Ishikawa (cell line): ENCODE results near the gene C5.

ENCODE experiments used
- CEBPB ChIP-seq: IDR thresholded peaks from 2 replicates; pipeline ENCODE4 v1.6.1; 2012
- CREB1 ChIP-seq: IDR thresholded peaks from 2 replicates; pipeline ENCODE4 v1.6.1; 2012; ENCODE audit warnings: low read depth
- EGR1 ChIP-seq: IDR thresholded peaks from 2 replicates; pipeline ENCODE4 v1.6.1; 2012
- EP300 ChIP-seq: IDR thresholded peaks from 2 replicates; pipeline ENCODE4 v1.6.1; 2012; ENCODE audit warnings: borderline replicate concordance
- FOXM1 ChIP-seq: IDR thresholded peaks from 2 replicates; pipeline ENCODE4 v1.6.1; 2012; ENCODE audit warnings: low read depth, borderline replicate concordance
- NFIC ChIP-seq: IDR thresholded peaks from 2 replicates; pipeline ENCODE4 v1.6.1; 2012
- RAD21 ChIP-seq: IDR thresholded peaks from 2 replicates; pipeline ENCODE4 v1.6.1; 2012; ENCODE audit warnings: low read depth
- TAF1 ChIP-seq: IDR thresholded peaks from 2 replicates; pipeline ENCODE4 v1.6.1; 2012; ENCODE audit warnings: low read depth, mild to moderate bottlenecking
- TCF12 ChIP-seq: IDR thresholded peaks from 2 replicates; pipeline ENCODE4 v1.6.1; 2012; ENCODE audit warnings: low read depth
- TEAD4 ChIP-seq: IDR thresholded peaks from 2 replicates; pipeline ENCODE4 v1.6.1; 2012
- YY1 ChIP-seq: IDR thresholded peaks from 2 replicates; pipeline ENCODE4 v1.6.1; 2012; ENCODE audit warnings: low read depth
- ZBTB7A ChIP-seq: IDR thresholded peaks from 2 replicates; pipeline ENCODE4 v1.6.1; 2012; ENCODE audit warnings: low read depth
- TF ChIP-seq, protein P1 (sequence below): IDR thresholded peaks from 2 replicates; pipeline ENCODE4 v1.6.1; 2012
- TF ChIP-seq, protein P2 (sequence below): IDR thresholded peaks from 2 replicates; pipeline ENCODE4 v1.6.1; 2012
- TF ChIP-seq, protein P3 (sequence below): IDR thresholded peaks from 2 replicates; pipeline ENCODE4 v1.6.1; 2012; ENCODE audit warnings: low read depth, mild to moderate bottlenecking

C5 gene

DNA sequence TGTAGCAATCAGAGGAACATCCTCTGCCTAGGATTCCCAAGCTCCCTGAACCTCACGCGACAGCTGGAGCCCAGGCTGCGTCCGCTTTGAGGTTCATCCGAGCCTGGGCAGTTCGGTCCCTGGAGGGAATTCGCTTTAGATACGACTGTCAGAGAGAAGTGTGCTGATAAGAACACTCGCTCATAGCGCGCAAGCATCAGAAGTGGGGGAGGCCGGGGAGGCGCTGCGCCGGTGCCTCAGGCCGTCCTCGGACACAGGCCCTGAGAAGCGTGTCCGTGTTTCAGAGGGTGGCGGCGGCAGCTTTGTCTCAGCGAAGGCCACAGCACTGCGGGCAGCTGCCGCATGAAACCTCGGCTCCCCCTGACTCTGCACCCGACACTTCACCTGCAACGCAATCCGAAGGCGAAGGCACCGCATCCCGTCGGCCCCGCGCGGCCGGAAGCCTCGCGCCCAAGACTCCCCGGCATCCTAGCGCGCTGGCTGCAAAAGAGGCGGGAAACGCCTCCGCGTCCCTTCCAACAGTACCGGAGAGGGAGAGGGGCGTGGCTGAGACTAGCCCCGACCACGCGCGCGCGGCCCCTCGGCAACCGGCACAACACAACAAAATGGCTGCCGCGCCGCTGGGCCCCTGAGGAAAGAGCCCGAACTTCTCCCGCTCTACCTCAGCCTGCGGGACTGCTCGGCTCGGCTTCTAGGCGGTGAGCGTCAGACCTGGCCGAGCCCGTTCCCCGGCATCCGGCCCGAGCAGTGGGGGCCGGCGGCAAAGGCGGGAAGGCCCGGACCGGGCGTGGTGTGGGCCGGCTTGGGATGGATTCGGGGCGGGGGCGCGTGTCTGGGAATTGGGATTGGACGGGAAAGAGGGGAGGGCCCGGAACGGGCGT lies 24.5 kb upstream of the C5 start, which contains the start of gene CNTRL:
Gene CNTRL (plus strand): TSS at position 586 of the 881 bp plus-strand sequence. CDS start 13,372 bp downstream, outside the sequence.
- TF ChIP-seq CEBPB (no peak), YY1 (peak; percentile 93), NFIC (0 out of 2 replicates have a peak, but pooled peaks have one; percentile 15), FOXM1 (peak; percentile 36; the same call in 1 of the 2 replicates), RAD21 (no peak), TCF12 (peak; percentile 66), TAF1 (peak; percentile 68), EP300 (no peak), CREB1 (no peak), ZBTB7A (peak; percentile 53; the same call in 1 of the 2 replicates), TEAD4 (peak; percentile 26; the same call in 1 of the 2 replicates), EGR1 (peak; percentile 85)
- TF ChIP-seq, protein P1, sequence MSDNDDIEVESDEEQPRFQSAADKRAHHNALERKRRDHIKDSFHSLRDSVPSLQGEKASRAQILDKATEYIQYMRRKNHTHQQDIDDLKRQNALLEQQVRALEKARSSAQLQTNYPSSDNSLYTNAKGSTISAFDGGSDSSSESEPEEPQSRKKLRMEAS, result peak; percentile 100
- TF ChIP-seq, protein P2, sequence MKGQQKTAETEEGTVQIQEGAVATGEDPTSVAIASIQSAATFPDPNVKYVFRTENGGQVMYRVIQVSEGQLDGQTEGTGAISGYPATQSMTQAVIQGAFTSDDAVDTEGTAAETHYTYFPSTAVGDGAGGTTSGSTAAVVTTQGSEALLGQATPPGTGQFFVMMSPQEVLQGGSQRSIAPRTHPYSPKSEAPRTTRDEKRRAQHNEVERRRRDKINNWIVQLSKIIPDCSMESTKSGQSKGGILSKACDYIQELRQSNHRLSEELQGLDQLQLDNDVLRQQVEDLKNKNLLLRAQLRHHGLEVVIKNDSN, result peak; percentile 48
- TF ChIP-seq, protein P3, sequence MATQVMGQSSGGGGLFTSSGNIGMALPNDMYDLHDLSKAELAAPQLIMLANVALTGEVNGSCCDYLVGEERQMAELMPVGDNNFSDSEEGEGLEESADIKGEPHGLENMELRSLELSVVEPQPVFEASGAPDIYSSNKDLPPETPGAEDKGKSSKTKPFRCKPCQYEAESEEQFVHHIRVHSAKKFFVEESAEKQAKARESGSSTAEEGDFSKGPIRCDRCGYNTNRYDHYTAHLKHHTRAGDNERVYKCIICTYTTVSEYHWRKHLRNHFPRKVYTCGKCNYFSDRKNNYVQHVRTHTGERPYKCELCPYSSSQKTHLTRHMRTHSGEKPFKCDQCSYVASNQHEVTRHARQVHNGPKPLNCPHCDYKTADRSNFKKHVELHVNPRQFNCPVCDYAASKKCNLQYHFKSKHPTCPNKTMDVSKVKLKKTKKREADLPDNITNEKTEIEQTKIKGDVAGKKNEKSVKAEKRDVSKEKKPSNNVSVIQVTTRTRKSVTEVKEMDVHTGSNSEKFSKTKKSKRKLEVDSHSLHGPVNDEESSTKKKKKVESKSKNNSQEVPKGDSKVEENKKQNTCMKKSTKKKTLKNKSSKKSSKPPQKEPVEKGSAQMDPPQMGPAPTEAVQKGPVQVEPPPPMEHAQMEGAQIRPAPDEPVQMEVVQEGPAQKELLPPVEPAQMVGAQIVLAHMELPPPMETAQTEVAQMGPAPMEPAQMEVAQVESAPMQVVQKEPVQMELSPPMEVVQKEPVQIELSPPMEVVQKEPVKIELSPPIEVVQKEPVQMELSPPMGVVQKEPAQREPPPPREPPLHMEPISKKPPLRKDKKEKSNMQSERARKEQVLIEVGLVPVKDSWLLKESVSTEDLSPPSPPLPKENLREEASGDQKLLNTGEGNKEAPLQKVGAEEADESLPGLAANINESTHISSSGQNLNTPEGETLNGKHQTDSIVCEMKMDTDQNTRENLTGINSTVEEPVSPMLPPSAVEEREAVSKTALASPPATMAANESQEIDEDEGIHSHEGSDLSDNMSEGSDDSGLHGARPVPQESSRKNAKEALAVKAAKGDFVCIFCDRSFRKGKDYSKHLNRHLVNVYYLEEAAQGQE, result no peak

DNA sequence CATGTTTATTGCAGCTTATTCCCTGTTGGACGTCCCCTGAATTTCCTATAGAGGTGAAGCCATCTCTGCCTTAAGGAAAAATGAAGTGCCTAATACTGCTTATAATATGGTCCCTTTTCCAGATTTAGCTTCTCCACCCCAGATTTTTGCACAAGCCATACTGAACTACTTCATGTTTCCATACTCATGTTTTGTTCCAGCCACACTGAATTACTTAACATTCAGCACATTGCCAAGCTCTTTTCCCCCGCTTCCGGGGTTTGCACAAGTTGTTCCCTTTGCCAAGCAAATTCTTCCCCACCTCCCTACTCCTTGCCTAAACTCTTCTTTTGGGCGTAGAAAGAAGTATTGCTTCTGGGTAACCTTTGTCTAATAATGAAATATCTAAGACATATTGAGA lies 23.0 kb upstream of the C5 start:
- TF ChIP-seq CEBPB (no peak), NFIC (no peak), YY1 (no peak)

DNA sequence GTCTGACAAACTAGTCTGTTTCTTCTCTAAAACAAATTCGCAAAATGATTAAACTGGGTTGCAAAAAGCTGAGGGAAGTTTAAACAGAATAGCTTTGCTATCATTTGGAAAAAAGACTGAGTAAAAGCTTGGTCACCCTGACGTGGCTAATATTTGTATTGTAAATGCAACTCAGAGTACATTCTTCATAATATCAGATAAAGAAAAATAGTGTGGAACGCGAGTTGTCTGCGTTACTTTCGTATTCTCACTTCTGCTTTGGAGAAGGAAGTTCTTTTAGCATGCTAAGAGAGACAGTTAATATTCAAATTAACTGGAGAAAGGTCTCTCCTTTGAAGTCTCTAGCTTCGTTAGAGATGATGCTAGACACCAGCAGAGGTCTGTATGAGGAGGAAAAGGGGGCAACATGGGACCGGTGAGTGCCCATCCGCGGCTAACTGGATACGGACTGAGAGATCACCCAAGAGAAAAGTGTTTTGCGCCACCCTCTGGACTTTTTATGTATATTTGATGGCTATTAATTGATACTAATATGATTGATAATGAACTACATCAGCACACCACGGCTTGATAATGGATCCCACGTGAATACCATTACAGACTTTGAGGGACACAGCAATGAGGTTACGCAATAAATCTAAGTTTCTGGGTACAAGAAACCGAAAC lies 21.8 kb upstream of the C5 start:
- no peak for TF ChIP-seq ZBTB7A
- no peak for TF ChIP-seq NFIC
- TF ChIP-seq, protein P3, result no peak
- peak; percentile 42; the same call in 1 of the 2 replicates for TF ChIP-seq CEBPB
- TF ChIP-seq EGR1, result no peak
- TF ChIP-seq, protein P2, result no peak

DNA sequence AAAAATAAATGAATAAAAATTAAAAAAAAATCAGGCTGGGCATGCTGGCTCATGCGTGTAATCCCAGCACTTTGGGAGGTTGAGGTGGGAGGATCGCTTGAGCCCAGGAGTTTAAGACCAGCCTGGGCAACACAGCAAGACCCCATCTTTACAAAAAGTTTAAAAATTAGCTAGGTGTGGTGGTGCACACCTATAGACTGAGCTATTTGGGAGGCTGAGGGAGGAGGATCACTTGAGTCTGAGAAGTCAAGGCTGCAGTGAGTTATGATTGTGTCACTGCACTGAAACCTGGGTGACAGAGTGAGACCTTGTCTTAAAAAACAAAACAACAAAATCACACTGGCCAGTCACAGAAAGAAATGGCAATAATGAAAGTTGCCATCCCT lies 21.3 kb upstream of the C5 start:
- TF ChIP-seq, protein P2, result no peak
- TF ChIP-seq EP300 (no peak), ZBTB7A (no peak), YY1 (no peak), FOXM1 (no peak), TEAD4 (no peak)

DNA sequence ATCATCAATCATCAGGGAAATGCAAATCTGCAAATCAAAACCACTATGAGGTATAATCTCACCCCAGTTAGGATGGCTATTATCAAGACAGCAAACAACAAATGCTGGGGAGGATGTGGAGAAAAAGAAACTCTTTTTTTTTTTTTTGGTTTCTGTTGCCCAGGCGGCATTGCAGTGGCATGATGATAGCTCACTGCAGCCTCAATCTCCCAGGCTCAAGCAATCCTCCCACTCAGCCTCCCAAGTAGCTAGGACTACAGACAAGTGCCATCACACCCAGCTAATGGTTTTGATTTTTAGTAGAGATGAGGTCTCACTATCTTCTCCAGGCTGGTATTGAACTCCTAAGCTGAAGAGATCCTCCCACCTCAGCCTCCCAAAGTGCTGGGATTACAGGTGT lies 19.3 kb upstream of the C5 start:
- TF ChIP-seq EP300 (no peak), CEBPB (no peak), CREB1 (no peak), TAF1 (no peak)
- TF ChIP-seq, protein P1, result no peak
